Mesenchymal stem cell (in vitro differentiated cells and primary cell): ENCODE results near the gene IL5RA.

Experiments used
- DNase-seq: peaks from one replicate; pipeline ENCODE4 v3.0.0-alpha.2; 2013
- H2AFZ ChIP-seq: one replicate; pipeline ENCODE4 v1.6.1; 2013; ENCODE audit warnings: low read depth, mild to moderate bottlenecking, control low read depth, inconsistent platforms, low read length, moderate library complexity
- H2AK5ac ChIP-seq: 2 replicates; pipeline ENCODE4 v1.6.1; 2013; ENCODE audit warnings: low read length, moderate library complexity, mild to moderate bottlenecking, inconsistent platforms; ENCODE audit not compliant: severe bottlenecking
- H2BK120ac ChIP-seq: one replicate; pipeline ENCODE4 v1.6.1; 2013; ENCODE audit warnings: low read depth, mild to moderate bottlenecking, inconsistent platforms, low read length, moderate library complexity
- H2BK12ac ChIP-seq, 2 experiments: one replicate each; pipeline ENCODE4 v1.6.1; 2013; ENCODE audit warnings: inconsistent platforms in 2 of 2, low read length in 2 of 2, mild to moderate bottlenecking in 2 of 2, moderate library complexity in 2 of 2, control low read depth in 1 of 2
- H2BK15ac ChIP-seq: one replicate; pipeline ENCODE4 v1.6.1; 2013; ENCODE audit warnings: mild to moderate bottlenecking, low read depth, inconsistent platforms; ENCODE audit not compliant: poor library complexity, severe bottlenecking
- H2BK5ac ChIP-seq: 2 replicates; pipeline ENCODE4 v1.6.1; 2013; ENCODE audit warnings: low read depth, mild to moderate bottlenecking, low read length, control low read depth, inconsistent platforms; ENCODE audit not compliant: poor library complexity, severe bottlenecking
- H3K14ac ChIP-seq, 2 experiments: one replicate each; pipeline ENCODE4 v1.6.1; 2013; ENCODE audit warnings: inconsistent platforms in 2 of 2, low read length in 2 of 2, control low read depth in 1 of 2, mild to moderate bottlenecking in 1 of 2, moderate library complexity in 1 of 2
- H3K18ac ChIP-seq, 2 experiments: one replicate each; pipeline ENCODE4 v1.6.1; 2013; ENCODE audit warnings: inconsistent platforms in 2 of 2, low read length in 2 of 2, control low read depth in 1 of 2, low read depth in 1 of 2, mild to moderate bottlenecking in 1 of 2
- H3K23ac ChIP-seq, 2 experiments: one replicate each; pipeline ENCODE4 v1.6.1; 2013; ENCODE audit warnings: inconsistent platforms in 2 of 2, low read length in 2 of 2, mild to moderate bottlenecking in 2 of 2, moderate library complexity in 2 of 2, control low read depth in 1 of 2
- H3K27ac ChIP-seq: 2 replicates; pipeline ENCODE4 v1.5.1; 2013; ENCODE audit warnings: mild to moderate bottlenecking, moderate library complexity, low read length, control low read depth, inconsistent platforms; ENCODE audit not compliant: poor library complexity, severe bottlenecking
- H3K27me3 ChIP-seq, 2 experiments: 2 replicates each; pipeline versions ENCODE4 v1.6.1 to v1.7.0; 2013; ENCODE audit warnings: low read length in 2 of 2, mild to moderate bottlenecking in 2 of 2, moderate library complexity in 2 of 2, control low read depth in 1 of 2, inconsistent platforms in 1 of 2; ENCODE audit not compliant: control insufficient read depth in 1 of 2, insufficient read depth in 1 of 2
- H3K36me3 ChIP-seq, 2 experiments: 2 replicates each; pipeline versions ENCODE4 v1.6.1 to v1.7.0; 2013; ENCODE audit warnings: low read length in 2 of 2, control low read depth in 1 of 2, inconsistent platforms in 1 of 2, low read depth in 1 of 2, mild to moderate bottlenecking in 1 of 2; ENCODE audit not compliant: insufficient read depth in 2 of 2, control insufficient read depth in 1 of 2
- H3K4ac ChIP-seq, 2 experiments: one replicate each; pipeline ENCODE4 v1.6.1; 2013; ENCODE audit warnings: inconsistent platforms in 2 of 2, low read length in 2 of 2, mild to moderate bottlenecking in 2 of 2, moderate library complexity in 2 of 2, control low read depth in 1 of 2, low read depth in 1 of 2
- H3K4me1 ChIP-seq: 2 replicates; pipeline ENCODE4 v1.6.1; 2013; ENCODE audit warnings: low read depth, low read length, control low read depth; ENCODE audit not compliant: control insufficient read depth, insufficient read depth
- H3K4me2 ChIP-seq: 2 replicates; pipeline ENCODE4 v1.6.1; 2013; ENCODE audit warnings: low read length, mild to moderate bottlenecking, inconsistent platforms; ENCODE audit not compliant: poor library complexity, severe bottlenecking
- H3K4me3 ChIP-seq, 2 experiments: 2 replicates each; pipeline versions ENCODE4 v1.5.1 to v1.7.0; 2013; ENCODE audit warnings: low read length in 2 of 2, mild to moderate bottlenecking in 2 of 2, control low read depth in 1 of 2, low read depth in 1 of 2; ENCODE audit not compliant: insufficient read depth in 1 of 2
- H3K79me1 ChIP-seq: replicated peaks from 2 replicates; pipeline ENCODE4 v1.6.1; 2013; ENCODE audit warnings: mild to moderate bottlenecking, control low read depth, low read length, inconsistent platforms; ENCODE audit not compliant: poor library complexity, severe bottlenecking
- H3K9ac ChIP-seq: 2 replicates; pipeline ENCODE4 v1.7.0; 2013; ENCODE audit warnings: mild to moderate bottlenecking, low read length, moderate library complexity
- H3K9me3 ChIP-seq: 2 replicates; pipeline ENCODE4 v1.7.0; 2013; ENCODE audit warnings: mild to moderate bottlenecking, low read length; ENCODE audit not compliant: control insufficient read depth
- H4K8ac ChIP-seq: one replicate; pipeline ENCODE4 v1.6.1; 2013; ENCODE audit warnings: inconsistent platforms, mild to moderate bottlenecking, low read length, moderate library complexity
- H4K91ac ChIP-seq: one replicate; pipeline ENCODE4 v1.6.1; 2013; ENCODE audit warnings: mild to moderate bottlenecking, low read length, inconsistent platforms
- WGBS: methylation state at CpG from one replicate; pipeline ENCODE4 v1.1.7; 2013; ENCODE audit warnings: mixed read lengths; 5-methylcytosine and 5-hydroxymethylcytosine counted together

The IL5RA gene

GRCh38 chr3:3071136-3071535 is 39.0 kb downstream of the IL5RA start:
- Histone ChIP-seq H3K27me3 (no peaks in the 10 kb centered on the region), H3K79me1 (no peaks in the 10 kb centered on the region), H4K8ac (no peak overlapping the region), H2AFZ (no peak overlapping the region), H3K4ac (no peak overlapping the region), H3K14ac (no peak overlapping the region), H3K36me3 (no peaks in the 10 kb centered on the region), H4K91ac (no peak overlapping the region), H2AK5ac (no peak overlapping the region), H3K4me1 (no peaks in the 10 kb centered on the region), H3K9ac (no peak overlapping the region), H3K9me3 (no peaks in the 10 kb centered on the region), H3K27ac (no peak overlapping the region), H3K4me2 (no peak overlapping the region), H2BK120ac (no peak overlapping the region), H3K4me3 (no peak overlapping the region), H2BK15ac (no peak overlapping the region), H3K18ac (no peak overlapping the region), H2BK5ac (no peak overlapping the region), H2BK12ac (no peak overlapping the region), H3K23ac (no peak overlapping the region)
- no peak for DNase-seq
- WGBS, result 92% methylated on average over 5 of the region's 5 CpGs

- Histone ChIP-seq H3K9me3 (no peaks in the 10 kb centered on the region), H2AFZ (no peak overlapping the region)
- WGBS, result 82% methylated on average over 5 of the region's 5 CpGs
Measured at GRCh38 chr3:3069723-3070122, 40.5 kb downstream of the IL5RA start.

GRCh38 chr3:3068358-3068881 is 41.8 kb downstream of the IL5RA start:
- Histone ChIP-seq H3K36me3 (no peaks in the 10 kb centered on the region), H3K4ac (no peak overlapping the region), H3K4me2 (no peak overlapping the region), H4K91ac (no peak overlapping the region), H3K9me3 (no peaks in the 10 kb centered on the region), H2BK120ac (no peak overlapping the region), H3K14ac (no peak overlapping the region), H3K9ac (no peak overlapping the region), H2BK12ac (no peak overlapping the region), H3K79me1 (no peaks in the 10 kb centered on the region), H2BK15ac (no peak overlapping the region), H2BK5ac (no peak overlapping the region), H3K23ac (no peak overlapping the region), H3K18ac (no peak overlapping the region), H3K27ac (no peak overlapping the region), H3K4me1 (no peaks in the 10 kb centered on the region), H3K4me3 (no peak overlapping the region), H4K8ac (no peak overlapping the region), H3K27me3 (no peaks in the 10 kb centered on the region), H2AFZ (no peak overlapping the region), H2AK5ac (no peak overlapping the region)
- DNase-seq, result no peak
- WGBS, result no CpG with 5 or more reads among the region's 1 CpG

More at GRCh38 chr3:3069723-3070122, 40.5 kb downstream of the IL5RA start:
- Histone ChIP-seq H3K4me3 (no peak overlapping the region), H2AK5ac (no peak overlapping the region), H3K79me1 (no peaks in the 10 kb centered on the region), H3K18ac (no peak overlapping the region), H3K4me1 (no peaks in the 10 kb centered on the region), H3K27me3 (no peaks in the 10 kb centered on the region), H3K27ac (no peak overlapping the region), H2BK12ac (no peak overlapping the region), H3K36me3 (no peaks in the 10 kb centered on the region), H3K14ac (no peak overlapping the region), H3K9ac (no peak overlapping the region), H2BK5ac (no peak overlapping the region), H3K4ac (no peak overlapping the region), H3K23ac (no peak overlapping the region), H3K4me2 (no peak overlapping the region), H2BK120ac (no peak overlapping the region), H4K8ac (no peak overlapping the region), H2BK15ac (no peak overlapping the region), H4K91ac (no peak overlapping the region)
- no peak for DNase-seq

GRCh38 chr3:3066910-3067309 is 43.3 kb downstream of the IL5RA start:
- Histone ChIP-seq H2BK5ac (no peak overlapping the region), H3K9ac (no peak overlapping the region), H2BK120ac (no peak overlapping the region), H4K8ac (no peak overlapping the region), H3K23ac (no peak overlapping the region), H3K27ac (no peak overlapping the region), H3K27me3 (no peaks in the 10 kb centered on the region), H3K4me3 (no peak overlapping the region), H3K14ac (no peak overlapping the region), H3K4me1 (no peaks in the 10 kb centered on the region), H4K91ac (no peak overlapping the region), H2AK5ac (no peak overlapping the region), H3K79me1 (no peaks in the 10 kb centered on the region), H2BK12ac (no peak overlapping the region), H3K4me2 (no peak overlapping the region), H3K18ac (no peak overlapping the region), H3K9me3 (no peaks in the 10 kb centered on the region), H3K36me3 (no peaks in the 10 kb centered on the region), H2AFZ (no peak overlapping the region), H2BK15ac (no peak overlapping the region), H3K4ac (no peak overlapping the region)
- no peak for DNase-seq
- WGBS, result 94% methylated on average over 4 of the region's 4 CpGs
